Neutrophil (primary cell): ENCODE data around the gene PDE4D.
A peak's percentile ranks its signal among the peaks of the same experiment; 100 is the strongest.
"Not testable (repeated sequence)": the region's sequence is repeated elsewhere in the genome, so short reads cannot be mapped to it uniquely, and the experiment has no call there.

Experiments used
- H3K27ac ChIP-seq: fragments of 200-600 bp; sonication (generic); 2 replicates; pipeline ENCODE4 v1.5.1; 2016; ENCODE audit warnings: mild to moderate bottlenecking, moderate library complexity
- H3K27me3 ChIP-seq: fragments of 200-600 bp; sonication (generic); 2 replicates; pipeline ENCODE4 v1.6.0; 2016; ENCODE audit warnings: mild to moderate bottlenecking
- H3K36me3 ChIP-seq: fragments of 200-600 bp; sonication (generic); 2 replicates; pipeline ENCODE4 v1.5.1; 2017
- H3K4me1 ChIP-seq, 2 experiments: fragments of 200-600 bp in 1 of 2; sonication (generic) in 1 of 2; 1 replicate in 1 of 2; 2 replicates in 1 of 2; pipeline versions ENCODE4 v1.5.1 to v1.6.1; 2013 to 2016; ENCODE audit warnings: low read depth in 1 of 2, low read length in 1 of 2, mild to moderate bottlenecking in 1 of 2, moderate library complexity in 1 of 2; ENCODE audit not compliant: control insufficient read depth in 1 of 2, insufficient read depth in 1 of 2
- H3K4me3 ChIP-seq, 2 experiments: fragments of 200-600 bp in 1 of 2; sonication (generic) in 1 of 2; 1 replicate in 1 of 2; 2 replicates in 1 of 2; pipeline ENCODE4 v1.5.1; 2013 to 2016; ENCODE audit warnings: low read depth in 1 of 2, low read length in 1 of 2, mild to moderate bottlenecking in 1 of 2, moderate library complexity in 1 of 2
- H3K9me3 ChIP-seq: fragments of 200-600 bp; sonication (generic); 2 replicates; pipeline ENCODE4 v1.5.1; 2016
- CTCF ChIP-seq: fragments of 200-600 bp; sonication (generic); IDR thresholded peaks from 2 replicates; pipeline ENCODE4 v1.5.1; 2016; ENCODE audit warnings: antibody characterized with exemption

The PDE4D gene

GRCh38 chr5:59319250-59319649 lies 574.3 kb downstream of the PDE4D start:
- H3K4me1 ChIP-seq = peaks cover 15 to 26% of the 10 kb centered on the region in 2 experiments
- no peak overlapping the region for H3K4me3 ChIP-seq
- H3K36me3 ChIP-seq = no peaks in the 10 kb centered on the region
- no peaks in the 10 kb centered on the region for H3K27me3 ChIP-seq
- no peak for TF ChIP-seq CTCF
- no peaks in the 10 kb centered on the region for H3K9me3 ChIP-seq
- H3K27ac ChIP-seq = no peak overlapping the region

GRCh38 chr5:59317774-59318205 lies 575.7 kb downstream of the PDE4D start:
- Histone ChIP-seq H3K4me1 (peaks cover 15 to 26% of the 10 kb centered on the region in 2 experiments), H3K27me3 (no peaks in the 10 kb centered on the region), H3K9me3 (no peaks in the 10 kb centered on the region), H3K4me3 (no peak overlapping the region), H3K36me3 (no peaks in the 10 kb centered on the region), H3K27ac (peak overlapping the region; percentile 28)
- no peak for TF ChIP-seq CTCF

- Histone ChIP-seq H3K36me3 (no peaks in the 10 kb centered on the region), H3K27me3 (no peaks in the 10 kb centered on the region), H3K4me3 (no peak overlapping the region), H3K4me1 (peaks cover 15 to 26% of the 10 kb centered on the region in 2 experiments), H3K27ac (peak overlapping the region; percentile 28), H3K9me3 (no peaks in the 10 kb centered on the region)
- no peak for TF ChIP-seq CTCF
These were observed 576.3 kb downstream of the PDE4D start for GRCh38 chr5:59317023-59317773.

- peaks cover 9 to 23% of the 10 kb centered on the region in 2 experiments for H3K4me1 ChIP-seq
- H3K36me3 ChIP-seq = no peaks in the 10 kb centered on the region
- TF ChIP-seq CTCF = no peak
- no peak overlapping the region for H3K4me3 ChIP-seq
- no peaks in the 10 kb centered on the region for H3K9me3 ChIP-seq
- no peak overlapping the region for H3K27ac ChIP-seq
- H3K27me3 ChIP-seq = no peaks in the 10 kb centered on the region
These were observed 581.3 kb downstream of the PDE4D start for GRCh38 chr5:59312223-59312622.

- H3K4me1 ChIP-seq, H3K27ac ChIP-seq, H3K27me3 ChIP-seq, H3K4me3 ChIP-seq, H3K36me3 ChIP-seq, H3K9me3 ChIP-seq: not testable (repeated sequence)
These were observed 584.8 kb downstream of the PDE4D start for GRCh38 chr5:59308685-59309084.

- H3K36me3 ChIP-seq, H3K9me3 ChIP-seq, H3K4me1 ChIP-seq, H3K27me3 ChIP-seq, H3K27ac ChIP-seq, H3K4me3 ChIP-seq: not testable (repeated sequence)
These were observed 590.2 kb downstream of the PDE4D start for GRCh38 chr5:59303289-59303716.

GRCh38 chr5:59302509-59302908 lies 591.0 kb downstream of the PDE4D start:
- H3K36me3 ChIP-seq, H3K9me3 ChIP-seq, H3K4me1 ChIP-seq, H3K4me3 ChIP-seq, H3K27ac ChIP-seq, H3K27me3 ChIP-seq: not testable (repeated sequence)
